IMR-90 (cell line): ENCODE results near the gene BZW2. TPM values are rescaled to one million over a fixed set of nuclear protein-coding genes. Genes with fewer than 3 reads are reported as not detected.

ENCODE experiments used
- ATAC-seq: fragments of 200-7000 bp; cut with Tn5 transposase; 2 replicates; pipeline ENCODE4 v1.9.1; 2020; ENCODE audit warnings: low read depth, mild to moderate bottlenecking, moderate library complexity
- BruUV-seq: library from RNA; stranded (reverse); fragments of 400-500 nt; replicated peaks from 2 replicates; lab custom pipeline; 2021; lab: Mats Ljungman, UMichigan
- CTCF ChIA-PET: fragments of 300-600 bp; formaldehyde crosslinking; extraction: SDS; loops from one replicate; lab custom pipeline; 2021; ENCODE audit warnings: antibody characterized with exemption; lab: Yijun Ruan, JAX
- POLR2A ChIA-PET: fragments of 300-600 bp; sonication (Branson Sonifier 250); formaldehyde crosslinking; loops from one replicate; lab custom pipeline; 2022; ENCODE audit warnings: antibody characterized with exemption; ENCODE audit not compliant: unreplicated experiment; lab: Charles Lee
- DNase-seq: peaks from one replicate; pipeline ENCODE4 v3.0.0; 2013
- H2AFZ ChIP-seq: replicated peaks from 2 replicates; pipeline ENCODE3; 2013; ENCODE audit warnings: low read length, mild to moderate bottlenecking; ENCODE audit not compliant: poor library complexity
- H2AK5ac ChIP-seq: 2 replicates; pipeline ENCODE4 v1.6.1; 2013; ENCODE audit warnings: low read depth, low read length, inconsistent platforms
- H2AK9ac ChIP-seq: replicated peaks from 2 replicates; pipeline ENCODE3; 2013; ENCODE audit warnings: mild to moderate bottlenecking, low read depth, low read length, moderate library complexity; ENCODE audit not compliant: poor library complexity
- H2BK120ac ChIP-seq: 2 replicates; pipeline ENCODE4 v1.6.1; 2013; ENCODE audit warnings: low read depth, low read length, inconsistent platforms
- H2BK15ac ChIP-seq: 3 replicates; pipeline ENCODE4 v1.6.1; 2013; ENCODE audit warnings: low read depth, low read length, inconsistent platforms
- H2BK20ac ChIP-seq: 2 replicates; pipeline ENCODE4 v1.6.1; 2013; ENCODE audit warnings: low read depth, mild to moderate bottlenecking, inconsistent platforms, low read length, moderate library complexity
- H2BK5ac ChIP-seq: 2 replicates; pipeline ENCODE4 v1.6.1; 2013; ENCODE audit warnings: mild to moderate bottlenecking, low read depth, low read length, inconsistent platforms; ENCODE audit not compliant: poor library complexity, severe bottlenecking
- H3K14ac ChIP-seq: replicated peaks from 2 replicates; pipeline ENCODE4 v1.6.1; 2013; ENCODE audit warnings: low read depth, low read length, inconsistent platforms
- H3K18ac ChIP-seq: 2 replicates; pipeline ENCODE4 v1.6.1; 2013; ENCODE audit warnings: low read depth, low read length, control low read depth
- H3K23ac ChIP-seq: 2 replicates; pipeline ENCODE4 v1.6.1; 2013; ENCODE audit warnings: low read depth, low read length, inconsistent platforms
- H3K27ac ChIP-seq: 2 replicates; pipeline ENCODE4 v1.5.1; 2013; ENCODE audit warnings: mild to moderate bottlenecking, control low read depth, low read length; ENCODE audit not compliant: insufficient read depth
- H3K27me3 ChIP-seq: 2 replicates; pipeline ENCODE4 v1.6.1; 2013; ENCODE audit warnings: low read length; ENCODE audit not compliant: control insufficient read depth, insufficient read depth
- H3K36me3 ChIP-seq: 2 replicates; pipeline ENCODE4 v1.6.1; 2013; ENCODE audit warnings: low read length, mixed read lengths; ENCODE audit not compliant: control insufficient read depth, insufficient read depth
- H3K4ac ChIP-seq: 2 replicates; pipeline ENCODE4 v1.6.1; 2013; ENCODE audit warnings: low read depth, low read length, inconsistent platforms
- H3K4me1 ChIP-seq: 2 replicates; pipeline ENCODE4 v1.6.1; 2013; ENCODE audit warnings: low read length, mixed read lengths; ENCODE audit not compliant: control insufficient read depth, insufficient read depth
- H3K4me2 ChIP-seq: 2 replicates; pipeline ENCODE4 v1.6.1; 2013; ENCODE audit warnings: low read depth, mild to moderate bottlenecking, control low read depth, low read length, moderate library complexity
- H3K4me3 ChIP-seq: 2 replicates; pipeline ENCODE4 v1.5.1; 2013; ENCODE audit warnings: low read depth, mild to moderate bottlenecking, control low read depth, low read length, moderate library complexity; ENCODE audit not compliant: insufficient read depth
- H3K56ac ChIP-seq: 2 replicates; pipeline ENCODE4 v1.6.1; 2013; ENCODE audit warnings: low read length, inconsistent platforms; ENCODE audit not compliant: insufficient read depth; ENCODE audit errors: extremely low read depth
- H3K79me1 ChIP-seq, 2 experiments: 2 replicates each; pipeline ENCODE4 v1.6.1; 2013; ENCODE audit warnings: low read length in 2 of 2, inconsistent platforms in 1 of 2, low read depth in 1 of 2
- H3K9ac ChIP-seq: 2 replicates; pipeline ENCODE4 v1.6.1; 2013; ENCODE audit warnings: low read depth, low read length, control low read depth
- H3K9me1 ChIP-seq: 2 replicates; pipeline ENCODE4 v1.6.1; 2013; ENCODE audit warnings: low read length, inconsistent platforms; ENCODE audit not compliant: insufficient read depth
- H3K9me3 ChIP-seq: 2 replicates; pipeline ENCODE4 v1.6.1; 2013; ENCODE audit warnings: low read length; ENCODE audit not compliant: control insufficient read depth, insufficient read depth
- H4K20me1 ChIP-seq: 2 replicates; pipeline ENCODE4 v1.6.1; 2013; ENCODE audit warnings: low read length, inconsistent platforms; ENCODE audit not compliant: insufficient read depth
- H4K5ac ChIP-seq: 2 replicates; pipeline ENCODE4 v1.6.1; 2013; ENCODE audit warnings: mild to moderate bottlenecking, low read depth, low read length, control low read depth
- H4K8ac ChIP-seq, 2 experiments: 2 replicates each; pipeline ENCODE4 v1.6.1; 2013; ENCODE audit warnings: low read depth in 2 of 2, low read length in 2 of 2, control low read depth in 1 of 2, inconsistent platforms in 1 of 2
- H4K91ac ChIP-seq: 2 replicates; pipeline ENCODE4 v1.6.1; 2013; ENCODE audit warnings: low read depth, low read length, inconsistent platforms; ENCODE audit not compliant: insufficient read depth
- CEBPB ChIP-seq: IDR thresholded peaks from 2 replicates; pipeline ENCODE4 v1.6.1; 2012; ENCODE audit warnings: low read depth, low read length, improper control_type of control experiment
- CHD1 ChIP-seq: IDR thresholded peaks from 2 replicates; pipeline ENCODE4 v1.6.1; 2012; ENCODE audit warnings: low read depth, low read length, improper control_type of control experiment
- FOS ChIP-seq: fragments of 150-350 bp; IDR thresholded peaks from 2 replicates; pipeline ENCODE4 v1.6.1; 2016; ENCODE audit warnings: low read depth, low read length
- MAZ ChIP-seq: IDR thresholded peaks from 2 replicates; pipeline ENCODE4 v1.6.1; 2012; ENCODE audit warnings: low read depth, mild to moderate bottlenecking, low read length, improper control_type of control experiment, moderate library complexity, borderline replicate concordance
- MXI1 ChIP-seq: IDR thresholded peaks from 2 replicates; pipeline ENCODE4 v1.6.1; 2012; ENCODE audit warnings: low read depth, mild to moderate bottlenecking, low read length, moderate library complexity, borderline replicate concordance
- RAD21 ChIP-seq: IDR thresholded peaks from 2 replicates; pipeline ENCODE4 v1.6.1; 2012; ENCODE audit warnings: low read length, improper control_type of control experiment
- RCOR1 ChIP-seq: IDR thresholded peaks from 2 replicates; pipeline ENCODE4 v1.6.1; 2012; ENCODE audit warnings: mild to moderate bottlenecking, low read length, improper control_type of control experiment; ENCODE audit not compliant: insufficient replicate concordance
- RFX5 ChIP-seq: IDR thresholded peaks from 2 replicates; pipeline ENCODE4 v1.8.0; 2012; ENCODE audit warnings: low read depth, mild to moderate bottlenecking, low read length, moderate library complexity
- SMC3 ChIP-seq: fragments of 150-350 bp; IDR thresholded peaks from 2 replicates; pipeline ENCODE4 v1.6.1; 2016; ENCODE audit warnings: low read depth, mild to moderate bottlenecking, antibody characterized with exemption, low read length, moderate library complexity
- WGBS, 2 experiments: methylation state at CpG; one replicate each; pipeline versions ENCODE4 v1.1.5 to v1.1.7; 2013; ENCODE audit warnings: missing lambda C conversion rate in 2 of 2; ENCODE audit not compliant: insufficient read length in 1 of 2; ENCODE audit errors: extremely low coverage in 2 of 2; 5-methylcytosine and 5-hydroxymethylcytosine counted together
- dilution Hi-C: fragments of 300-500 bp; cut with HindIII; formaldehyde crosslinking; loops from one replicate; pipeline ENCODE4 v1.14.3; 2018; ENCODE audit warnings: low sequenced_read_pairs; ENCODE audit not compliant: unreplicated experiment
- in situ Hi-C: fragments of 300-500 bp; cut with MboI; formaldehyde crosslinking; loops from 3 replicates; pipeline ENCODE4 v1.14.3; 2019; ENCODE audit warnings: low sequenced_read_pairs, inconsistent platforms, mixed read lengths
- intact Hi-C: fragments of 100-400 bp; cut with micrococcal nuclease; formaldehyde crosslinking; loops from 2 replicates; pipeline ENCODE4 v1.10.0; 2022
- polyA plus RNA-seq, 3 experiments: library from polyadenylated mRNA; depleted of rRNA; stranded (reverse); fragments of >200 nt; gene quantifications; 2 replicates each; pipeline ENCODE4 v1.2.3, GENCODE V29; 2012; ENCODE audit warnings: low replicate concordance in 1 of 3
- total RNA-seq: library from RNA; depleted of rRNA; stranded (reverse); fragments of >200 nt; gene quantifications from 2 replicates; pipeline ENCODE4 v1.2.3, GENCODE V29; 2012
- TF ChIP-seq, protein P1 (sequence below): conservative IDR thresholded peaks from 2 replicates; pipeline ENCODE4 v1.5.1; 2012; ENCODE audit warnings: mild to moderate bottlenecking, low read depth, low read length, improper control_type of control experiment
- TF ChIP-seq, protein P2 (sequence below): fragments of 150-350 bp; IDR thresholded peaks from 2 replicates; pipeline ENCODE4 v1.6.1; 2016; ENCODE audit warnings: low read depth, mild to moderate bottlenecking, low read length, moderate library complexity, borderline replicate concordance
- TF ChIP-seq, protein P3 (sequence below): fragments of 150-350 bp; IDR thresholded peaks from 2 replicates; pipeline ENCODE4 v1.6.1; 2017; ENCODE audit warnings: mild to moderate bottlenecking, antibody characterized with exemption, low read length, low read depth

The BZW2 gene
- total and polyA plus RNA-seq, 2 of the 4 experiments (the other 2 are of a cell fraction), result 58.1 to 92.9 TPM

DNA sequence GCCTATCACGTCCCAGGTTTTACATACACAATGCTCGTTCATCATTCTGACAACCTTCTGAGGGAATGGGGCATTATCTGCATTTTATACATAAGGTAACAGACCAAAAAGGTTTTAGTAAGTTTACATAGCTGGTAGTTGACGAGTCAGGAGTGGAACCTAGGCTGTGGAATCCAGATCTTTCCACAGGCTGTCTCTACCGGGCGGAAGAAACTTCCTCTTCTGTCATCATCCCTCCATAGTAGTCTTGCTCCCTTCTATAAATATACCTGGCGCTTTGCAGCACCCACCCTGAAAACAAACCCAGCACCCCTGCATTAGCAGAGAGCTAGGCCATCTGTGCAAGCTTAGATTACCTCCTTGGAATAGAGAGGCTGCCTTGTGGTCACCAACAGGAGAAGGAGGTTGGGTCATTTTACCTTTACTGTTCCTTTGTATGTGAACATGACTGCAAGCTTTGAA is 108.9 kb downstream of the BZW2 start:
- no peak overlapping the region for H4K8ac ChIP-seq
- no peaks in the 10 kb centered on the region for H3K79me1 ChIP-seq
- in situ Hi-C loops, result no loop called here
- TF ChIP-seq, protein P1, sequence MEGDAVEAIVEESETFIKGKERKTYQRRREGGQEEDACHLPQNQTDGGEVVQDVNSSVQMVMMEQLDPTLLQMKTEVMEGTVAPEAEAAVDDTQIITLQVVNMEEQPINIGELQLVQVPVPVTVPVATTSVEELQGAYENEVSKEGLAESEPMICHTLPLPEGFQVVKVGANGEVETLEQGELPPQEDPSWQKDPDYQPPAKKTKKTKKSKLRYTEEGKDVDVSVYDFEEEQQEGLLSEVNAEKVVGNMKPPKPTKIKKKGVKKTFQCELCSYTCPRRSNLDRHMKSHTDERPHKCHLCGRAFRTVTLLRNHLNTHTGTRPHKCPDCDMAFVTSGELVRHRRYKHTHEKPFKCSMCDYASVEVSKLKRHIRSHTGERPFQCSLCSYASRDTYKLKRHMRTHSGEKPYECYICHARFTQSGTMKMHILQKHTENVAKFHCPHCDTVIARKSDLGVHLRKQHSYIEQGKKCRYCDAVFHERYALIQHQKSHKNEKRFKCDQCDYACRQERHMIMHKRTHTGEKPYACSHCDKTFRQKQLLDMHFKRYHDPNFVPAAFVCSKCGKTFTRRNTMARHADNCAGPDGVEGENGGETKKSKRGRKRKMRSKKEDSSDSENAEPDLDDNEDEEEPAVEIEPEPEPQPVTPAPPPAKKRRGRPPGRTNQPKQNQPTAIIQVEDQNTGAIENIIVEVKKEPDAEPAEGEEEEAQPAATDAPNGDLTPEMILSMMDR, result no peak
- TF ChIP-seq MXI1 (no peak), RAD21 (no peak), RFX5 (no peak), RCOR1 (no peak), SMC3 (no peak), CEBPB (no peak), FOS (no peak), MAZ (no peak), CHD1 (no peak)
- TF ChIP-seq, protein P2, sequence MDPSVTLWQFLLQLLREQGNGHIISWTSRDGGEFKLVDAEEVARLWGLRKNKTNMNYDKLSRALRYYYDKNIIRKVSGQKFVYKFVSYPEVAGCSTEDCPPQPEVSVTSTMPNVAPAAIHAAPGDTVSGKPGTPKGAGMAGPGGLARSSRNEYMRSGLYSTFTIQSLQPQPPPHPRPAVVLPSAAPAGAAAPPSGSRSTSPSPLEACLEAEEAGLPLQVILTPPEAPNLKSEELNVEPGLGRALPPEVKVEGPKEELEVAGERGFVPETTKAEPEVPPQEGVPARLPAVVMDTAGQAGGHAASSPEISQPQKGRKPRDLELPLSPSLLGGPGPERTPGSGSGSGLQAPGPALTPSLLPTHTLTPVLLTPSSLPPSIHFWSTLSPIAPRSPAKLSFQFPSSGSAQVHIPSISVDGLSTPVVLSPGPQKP, result no peak
- TF ChIP-seq, protein P3, sequence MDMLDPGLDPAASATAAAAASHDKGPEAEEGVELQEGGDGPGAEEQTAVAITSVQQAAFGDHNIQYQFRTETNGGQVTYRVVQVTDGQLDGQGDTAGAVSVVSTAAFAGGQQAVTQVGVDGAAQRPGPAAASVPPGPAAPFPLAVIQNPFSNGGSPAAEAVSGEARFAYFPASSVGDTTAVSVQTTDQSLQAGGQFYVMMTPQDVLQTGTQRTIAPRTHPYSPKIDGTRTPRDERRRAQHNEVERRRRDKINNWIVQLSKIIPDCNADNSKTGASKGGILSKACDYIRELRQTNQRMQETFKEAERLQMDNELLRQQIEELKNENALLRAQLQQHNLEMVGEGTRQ, result no peak
- H3K9me3 ChIP-seq, result no peaks in the 10 kb centered on the region
- H4K91ac ChIP-seq, result no peak overlapping the region
- no peak overlapping the region for H3K27ac ChIP-seq
- H2BK120ac ChIP-seq, result no peak overlapping the region
- H3K4ac ChIP-seq, result no peak overlapping the region
- intact Hi-C loops, result no loop called here
- no peak overlapping the region for H2AK5ac ChIP-seq
- dilution Hi-C loops, result no loop called here
- no peaks in the 10 kb centered on the region for H4K20me1 ChIP-seq
- no peak for DNase-seq
- no peaks in the 10 kb centered on the region for H3K27me3 ChIP-seq
- no peak overlapping the region for H3K9ac ChIP-seq
- no peaks in the 10 kb centered on the region for H3K9me1 ChIP-seq
- H4K5ac ChIP-seq, result no peak overlapping the region
- H3K23ac ChIP-seq, result no peak overlapping the region
- no peak overlapping the region for H3K18ac ChIP-seq
- no peak overlapping the region for H2AFZ ChIP-seq
- no peak overlapping the region for H3K56ac ChIP-seq
- H3K14ac ChIP-seq, result no peak overlapping the region
- no peak overlapping the region for H3K4me3 ChIP-seq
- H2BK20ac ChIP-seq, result no peak overlapping the region
- no peak overlapping the region for H2BK5ac ChIP-seq
- no peaks in the 10 kb centered on the region for H3K36me3 ChIP-seq
- BruUV-seq, result no TSS peak
- no CpG with 5 or more reads among the region's 6 CpGs for WGBS, 2 experiments
- no peak overlapping the region for H2AK9ac ChIP-seq
- no peaks in the 10 kb centered on the region for H3K4me1 ChIP-seq
- ATAC-seq, result no peak
- no peak overlapping the region for H3K4me2 ChIP-seq
- H2BK15ac ChIP-seq, result no peak overlapping the region
- ChIA-PET POLR2A (no interaction called here), CTCF (interaction anchor here (1.5 kb wide), 1 partner anchor 11 kb away, joined by 3 read pairs; no protein-coding TSS in a partner anchor)
